GM13977 (cell line): ENCODE data around the gene KIF25.
"Not testable (repeated sequence)": the region's sequence is repeated elsewhere in the genome, so short reads cannot be mapped to it uniquely, and the experiment has no call there.

ENCODE experiments used
- DNase-seq: peaks from one replicate; pipeline ENCODE4 v3.0.0; 2012; ENCODE audit warnings: low spot score
- CTCF ChIP-seq: IDR thresholded peaks from 2 replicates; pipeline ENCODE4 v1.5.1; 2012; ENCODE audit warnings: mild to moderate bottlenecking, control low read depth; ENCODE audit not compliant: insufficient read depth; ENCODE audit errors: extremely low read depth, missing control alignments
- in situ Hi-C: fragments of 300-500 bp; cut with MboI; formaldehyde crosslinking; loops from one replicate; pipeline ENCODE4 v1.12.0; 2022; ENCODE audit warnings: low sequenced_read_pairs, low pct_unique_long_range_greater_than_20kb, mixed read lengths, inconsistent platforms; ENCODE audit not compliant: unreplicated experiment

Gene KIF25

DNA sequence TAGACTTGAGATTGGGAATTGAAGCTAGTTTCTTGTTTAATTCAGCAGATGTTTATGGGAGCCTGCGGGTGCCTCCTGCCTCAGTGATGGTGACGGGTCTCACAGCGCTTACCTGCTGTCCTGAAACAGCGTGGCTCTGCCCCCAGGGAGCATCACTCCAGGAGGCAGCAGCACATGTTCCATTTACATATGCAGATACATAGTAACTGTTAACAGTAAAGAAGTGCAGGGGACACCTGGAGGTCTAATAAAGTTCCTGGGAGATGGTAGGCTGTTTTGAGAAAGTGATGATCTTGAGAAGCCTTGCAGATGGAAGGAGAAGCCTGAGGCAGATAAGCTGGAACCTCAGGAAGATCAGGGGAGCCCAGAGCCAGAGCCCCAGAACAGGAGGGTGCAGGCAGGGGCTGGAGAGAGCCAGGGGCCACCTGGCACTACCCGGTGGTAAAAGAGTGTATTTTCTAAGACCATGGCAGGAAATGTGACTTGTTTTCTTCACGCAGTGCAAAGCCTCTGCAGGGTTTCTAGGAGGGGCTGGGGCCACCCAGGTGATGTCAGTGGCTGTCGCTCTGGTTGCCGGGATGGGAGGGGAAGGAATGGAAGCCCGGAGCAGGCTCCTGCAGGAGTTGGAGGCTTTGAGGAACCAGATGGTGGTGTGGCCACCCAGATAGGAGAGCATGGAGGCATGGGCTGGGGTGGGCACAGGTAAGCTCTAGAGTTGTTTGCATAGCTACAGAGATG lies 24.2 kb upstream of the KIF25 start:
- DNase-seq = no peak
- in situ Hi-C loops = no loop called here
- no peak for TF ChIP-seq CTCF

GRCh38 chr6:167974640-167975344 lies 22.7 kb upstream of the KIF25 start:
- no peak for DNase-seq
- TF ChIP-seq CTCF = no peak
- in situ Hi-C loops = no loop called here

DNA sequence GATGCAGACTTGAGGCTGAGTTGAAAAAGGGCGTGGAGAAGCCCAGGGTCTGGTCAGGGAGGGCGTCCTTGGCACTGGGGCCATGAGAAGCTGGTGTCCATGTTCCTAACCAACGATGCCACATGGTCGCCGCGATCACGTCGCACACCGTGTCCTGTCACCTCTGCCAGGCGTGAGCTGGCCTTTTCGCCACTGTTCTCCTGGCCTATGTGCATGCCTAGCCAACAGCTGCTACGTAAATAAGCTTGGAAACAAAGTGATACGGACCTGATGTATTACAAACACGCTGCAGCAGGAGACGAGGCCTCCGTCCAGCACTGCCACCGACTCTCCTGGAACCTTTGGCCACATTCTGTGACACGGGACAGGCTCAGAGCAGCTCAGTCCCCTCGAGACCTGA lies 22.0 kb upstream of the KIF25 start:
- in situ Hi-C loops = no loop called here
- TF ChIP-seq CTCF = no peak

DNA sequence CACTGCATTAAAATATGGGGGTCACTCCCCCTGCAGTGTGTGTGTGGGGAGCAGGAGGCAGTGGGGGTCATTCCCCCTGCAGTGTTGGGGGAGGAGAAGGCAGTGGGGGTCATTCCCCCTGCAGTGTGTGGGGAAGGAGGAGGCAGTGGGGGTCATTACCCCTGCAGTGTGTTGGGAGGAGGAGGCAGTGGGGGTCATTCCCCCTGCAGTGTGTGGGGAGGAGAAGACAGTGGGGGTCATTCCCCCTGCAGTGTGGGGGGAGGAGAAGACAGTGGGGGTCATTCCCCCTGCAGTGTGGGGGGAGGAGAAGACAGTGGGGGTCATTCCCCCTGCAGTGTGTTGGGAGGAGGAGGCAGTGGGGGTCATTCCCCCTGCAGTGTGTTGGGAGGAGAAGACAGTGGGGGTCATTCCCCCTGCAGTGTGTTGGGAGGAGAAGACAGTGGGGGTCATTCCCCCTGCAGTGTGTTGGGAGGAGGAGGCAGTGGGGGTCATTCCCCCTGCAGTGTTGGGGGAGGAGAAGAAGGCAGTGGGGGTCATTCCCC lies 21.3 kb upstream of the KIF25 start:
- in situ Hi-C loops, DNase-seq: not testable (repeated sequence)

More for the DNA sequence above, 22.0 kb upstream of the KIF25 start:
- DNase-seq = no peak

DNA sequence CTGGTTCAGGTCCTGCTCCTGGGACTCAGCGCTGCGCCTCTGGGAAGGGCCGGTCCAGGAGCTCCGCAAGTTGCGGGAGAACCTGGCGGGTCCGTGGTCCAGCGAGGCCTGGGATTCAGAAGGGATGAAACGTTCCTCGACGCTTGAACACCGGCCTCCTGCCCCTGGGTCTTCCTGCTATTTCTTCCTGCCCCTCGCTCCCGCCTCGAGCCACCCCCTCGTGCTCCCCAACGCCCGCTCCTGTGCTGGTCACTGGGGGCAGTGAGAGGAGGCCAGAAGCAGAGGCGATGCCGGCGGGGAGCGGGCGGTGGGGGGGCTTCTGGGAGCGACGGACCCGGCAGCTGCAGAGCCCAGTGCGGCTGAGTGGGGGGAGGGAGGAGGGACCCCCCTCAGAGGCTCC lies 20.8 kb upstream of the KIF25 start:
- DNase-seq = no peak
- TF ChIP-seq CTCF = no peak
- in situ Hi-C loops = no loop called here

GRCh38 chr6:167977717-167978467 lies 19.6 kb upstream of the KIF25 start:
- TF ChIP-seq CTCF = no peak
- DNase-seq = no peak
- in situ Hi-C loops = no loop called here
